Transverse colon (tissue), 4 donors: Measurements from ENCODE around the gene SNRK. TPM values are rescaled to one million over a fixed set of nuclear protein-coding genes. Genes with fewer than 3 reads are reported as not detected.

Experiments used
- DNase-seq: peaks from one replicate; pipeline ENCODE4 v3.0.0-alpha.2; 2019
- H3K27ac ChIP-seq, 4 donors: fragments of 200-600 bp; sonication (generic); 2 replicates each; pipeline ENCODE4 v1.5.1; 2016 to 2018; ENCODE audit warnings: inconsistent platforms in 4 of 4
- H3K27me3 ChIP-seq: fragments of 200-600 bp; sonication (generic); 2 replicates; pipeline ENCODE4 v1.5.1; 2017; ENCODE audit warnings: inconsistent platforms
- H3K36me3 ChIP-seq, 4 donors: fragments of 200-600 bp; sonication (generic); 2 replicates each; pipeline ENCODE4 v1.5.1; 2017 to 2019; ENCODE audit warnings: inconsistent platforms in 4 of 4
- H3K4me1 ChIP-seq, 4 donors: fragments of 200-600 bp; sonication (generic); 2 replicates each; pipeline ENCODE4 v1.5.1; 2017 to 2020; ENCODE audit warnings: inconsistent platforms in 4 of 4
- H3K4me3 ChIP-seq, 4 donors: fragments of 200-600 bp; sonication (generic); 1 replicate in 1 of 4; 2 replicates in 3 of 4; pipeline versions ENCODE4 v1.5.1 to v1.6.1; 2017 to 2019; ENCODE audit warnings: inconsistent platforms in 4 of 4
- H3K9me3 ChIP-seq, 2 donors: fragments of 200-600 bp; sonication (generic); 2 replicates each; pipeline ENCODE4 v1.5.1; 2017 to 2019; ENCODE audit warnings: inconsistent platforms in 2 of 2
- CTCF ChIP-seq, 5 experiments: fragments of 200-600 bp in 3 of 5; fragments of 450-650 bp in 2 of 5; sonication (generic) in 3 of 5; IDR thresholded peaks; 1 replicate in 2 of 5; 2 replicates in 3 of 5; pipeline ENCODE4 v1.5.1; 2016 to 2017; ENCODE audit warnings: antibody characterized with exemption in 5 of 5, inconsistent platforms in 3 of 5, mild to moderate bottlenecking in 2 of 5, moderate library complexity in 1 of 5
- EP300 ChIP-seq: sonication (generic); formaldehyde crosslinking; IDR thresholded peaks from one replicate; pipeline ENCODE4 v1.6.1; 2017; ENCODE audit warnings: antibody characterized with exemption, low read depth
- POLR2A ChIP-seq: fragments of 450-650 bp; IDR thresholded peaks from one replicate; pipeline ENCODE4 v1.6.1; 2016; ENCODE audit warnings: antibody characterized with exemption, mild to moderate bottlenecking, moderate library complexity
- POLR2AphosphoS5 ChIP-seq, 3 donors: sonication (generic); formaldehyde crosslinking; IDR thresholded peaks; one replicate each; pipeline ENCODE4 v1.6.1; 2016; ENCODE audit warnings: antibody characterized with exemption in 3 of 3
- WGBS, 2 donors: methylation state at CpG; one replicate each; pipeline ENCODE4 v1.1.5; 2018; ENCODE audit warnings: low coverage in 1 of 2; 5-methylcytosine and 5-hydroxymethylcytosine counted together
- in situ Hi-C, 4 donors: fragments of 200-750 bp; cut with MboI; loops; one replicate each; pipeline versions ENCODE4 v1.15.0 to v1.15.1; 2017; ENCODE audit warnings: low sequenced_read_pairs in 3 of 4, low pct_ligation_motif_present in 1 of 4, low pct_unique_long_range_greater_than_20kb in 1 of 4
- intact Hi-C: fragments of 100-400 bp; cut with DNase I; formaldehyde crosslinking; loops from one replicate; pipeline ENCODE4 v1.15.1; 2023; ENCODE audit warnings: low total_unique reads
- total RNA-seq, 4 donors: library from RNA; depleted of rRNA; stranded (reverse); fragments of >200 nt; gene quantifications; one replicate each; pipeline ENCODE4 v1.1.0, GENCODE V29; 2016

SNRK gene
- total RNA-seq, 4 donors from 2014 or later = 29.9 to 43.3 (median 31.7) TPM

- intact Hi-C loops = no loop called here
- H3K4me3 ChIP-seq = no peak overlapping the region
- H3K27me3 ChIP-seq = no peaks in the 10 kb centered on the region
- in situ Hi-C loops = no loop called here
- 60 to 79% methylated on average over 1 to 3 of the region's 3 CpGs for WGBS, 2 donors
- TF ChIP-seq EP300 (no peak), CTCF (IDR thresholded peaks at IDR 0.05) (no peak)
- H3K36me3 ChIP-seq = peaks cover 0 to 69% (median 34%) of the 10 kb centered on the region in 4 donors
- H3K9me3 ChIP-seq = peaks cover 4 to 6% of the 10 kb centered on the region in 2 donors
- H3K4me1 ChIP-seq = peaks cover 0 to 11% (median 2%) of the 10 kb centered on the region in 4 donors
- no peak for DNase-seq
- H3K27ac ChIP-seq = peak overlapping the region in 2 of 4 donors; percentile 1 to 7
Observed at GRCh38 chr3:43343815-43344214, 57.5 kb downstream of the SNRK start.

- no peak for TF ChIP-seq POLR2A
- no peak for TF ChIP-seq EP300
- TF ChIP-seq CTCF (IDR thresholded peaks at IDR 0.05) = no peak
- intact Hi-C loops = no loop called here
- Histone ChIP-seq H3K4me3 (no peak overlapping the region), H3K9me3 (no peaks in the 10 kb centered on the region), H3K27ac (peak overlapping the region in 3 of 4 donors; percentile 1 to 8 (median 7)), H3K27me3 (no peaks in the 10 kb centered on the region), H3K36me3 (peaks cover 0 to 62% (median 30%) of the 10 kb centered on the region in 4 donors), H3K4me1 (peaks cover 0 to 11% (median 2%) of the 10 kb centered on the region in 4 donors)
- WGBS, 2 donors = 75 to 87% methylated on average over 1 to 3 of the region's 3 CpGs
- in situ Hi-C loops = no loop called here
- DNase-seq = no peak
Observed at GRCh38 chr3:43344520-43344919, 58.2 kb downstream of the SNRK start.

- Histone ChIP-seq H3K27ac (peak overlapping the region in 2 of 4 donors; percentile 0 to 5), H3K27me3 (no peaks in the 10 kb centered on the region), H3K36me3 (peaks cover 0 to 62% (median 28%) of the 10 kb centered on the region in 4 donors), H3K9me3 (no peaks in the 10 kb centered on the region), H3K4me3 (no peak overlapping the region), H3K4me1 (peaks cover 0 to 11% (median 2%) of the 10 kb centered on the region in 4 donors)
- 89 to 90% methylated on average over 2 to 4 of the region's 4 CpGs for WGBS, 2 donors
- no peak for TF ChIP-seq POLR2AphosphoS5 (IDR thresholded peaks at IDR 0.05)
- TF ChIP-seq EP300 = no peak
- TF ChIP-seq CTCF (IDR thresholded peaks at IDR 0.05) = no peak
- TF ChIP-seq POLR2A = no peak
- intact Hi-C loops (no loop called here), in situ Hi-C loops (no loop called here)
- no peak for DNase-seq
Observed at GRCh38 chr3:43345246-43345645, 58.9 kb downstream of the SNRK start.

- peaks cover 0 to 55% (median 25%) of the 10 kb centered on the region in 4 donors for H3K36me3 ChIP-seq
- no peak overlapping the region for H3K4me3 ChIP-seq
- intact Hi-C loops (no loop called here), in situ Hi-C loops (no loop called here)
- peaks cover 0 to 11% (median 2%) of the 10 kb centered on the region in 4 donors for H3K4me1 ChIP-seq
- peak overlapping the region in 1 of 4 donors; percentile 5 for H3K27ac ChIP-seq
- no peak for TF ChIP-seq POLR2A
- no peak for TF ChIP-seq POLR2AphosphoS5 (IDR thresholded peaks at IDR 0.05)
- TF ChIP-seq EP300 = no peak
- TF ChIP-seq CTCF (IDR thresholded peaks at IDR 0.05) = no peak
- WGBS, 2 donors = 78 to 87% methylated on average over 6 of the region's 6 CpGs
- no peak for DNase-seq
- no peaks in the 10 kb centered on the region for H3K27me3 ChIP-seq
- no peaks in the 10 kb centered on the region for H3K9me3 ChIP-seq
Observed at GRCh38 chr3:43345877-43346276, 59.5 kb downstream of the SNRK start.
